8988T (cell line): Measurements from ENCODE around the gene ANKRD10.

Source experiments
- DNase-seq: peaks from one replicate; pipeline ENCODE4 v3.0.0; 2011

Gene ANKRD10

GRCh38 chr13:110914331-110915056, 375 bp downstream of the ANKRD10 start:
- peak; percentile 56 for DNase-seq

- DNase-seq, result no peak
Observed at GRCh38 chr13:110914081-110914330, 863 bp downstream of the ANKRD10 start.

- no peak for DNase-seq
Observed at GRCh38 chr13:110913322-110914080, 1.4 kb downstream of the ANKRD10 start.

GRCh38 chr13:110912651-110913051, 2.2 kb downstream of the ANKRD10 start:
- DNase-seq, result no peak

- no peak for DNase-seq
Observed at GRCh38 chr13:110911880-110912279, 3.0 kb downstream of the ANKRD10 start.

- no peak for DNase-seq
Observed at GRCh38 chr13:110910013-110910890, 4.6 kb downstream of the ANKRD10 start.

GRCh38 chr13:110907951-110908898, 6.6 kb downstream of the ANKRD10 start:
- no peak for DNase-seq

- DNase-seq, result no peak
Observed at GRCh38 chr13:110907301-110907700, 7.6 kb downstream of the ANKRD10 start.

GRCh38 chr13:110904748-110905147, 10.1 kb downstream of the ANKRD10 start:
- no peak for DNase-seq

GRCh38 chr13:110902370-110902769, 12.5 kb downstream of the ANKRD10 start:
- no peak for DNase-seq

GRCh38 chr13:110897521-110897920, 17.3 kb downstream of the ANKRD10 start:
- no peak for DNase-seq

GRCh38 chr13:110897014-110897413, 17.9 kb downstream of the ANKRD10 start:
- no peak for DNase-seq

- DNase-seq, result no peak
Observed at GRCh38 chr13:110894086-110894485, 20.8 kb downstream of the ANKRD10 start.

GRCh38 chr13:110893571-110893970, 21.3 kb downstream of the ANKRD10 start:
- DNase-seq, result no peak

- DNase-seq, result no peak
Observed at GRCh38 chr13:110890279-110891165, 24.3 kb downstream of the ANKRD10 start.

GRCh38 chr13:110888390-110888789, 26.5 kb downstream of the ANKRD10 start:
- DNase-seq, result no peak

GRCh38 chr13:110887597-110888333, 27.1 kb downstream of the ANKRD10 start:
- no peak for DNase-seq

- no peak for DNase-seq
Observed at GRCh38 chr13:110886870-110887596, 27.8 kb downstream of the ANKRD10 start.

- DNase-seq, result no peak
Observed at GRCh38 chr13:110885966-110886869, 28.7 kb downstream of the ANKRD10 start.
